H9 (cell line): ENCODE measurements around the gene RASGRF2. TPM values are rescaled to one million over a fixed set of nuclear protein-coding genes. Genes with fewer than 3 reads are reported as not detected.

Source experiments
- DNase-seq: peaks from one replicate; pipeline ENCODE4 v3.0.0-alpha.2; 2017
- H2AFZ ChIP-seq: one replicate; pipeline ENCODE4 v1.6.1; 2013; ENCODE audit warnings: mild to moderate bottlenecking, low read length, control low read depth, moderate library complexity
- H2AK5ac ChIP-seq: 2 replicates; pipeline ENCODE4 v1.6.1; 2013; ENCODE audit warnings: low read length, control low read depth, mixed read lengths; ENCODE audit not compliant: insufficient read length
- H2BK120ac ChIP-seq: one replicate; pipeline ENCODE4 v1.6.1; 2013; ENCODE audit warnings: low read depth, mild to moderate bottlenecking, low read length, control low read depth, inconsistent platforms; ENCODE audit not compliant: poor library complexity, severe bottlenecking
- H2BK12ac ChIP-seq: 2 replicates; pipeline ENCODE4 v1.6.1; 2013; ENCODE audit warnings: low read length, control low read depth, mixed read lengths, low read depth; ENCODE audit not compliant: insufficient read length
- H2BK15ac ChIP-seq: 2 replicates; pipeline ENCODE4 v1.6.1; 2013; ENCODE audit warnings: low read depth, low read length, control low read depth
- H2BK20ac ChIP-seq: one replicate; pipeline ENCODE4 v1.6.1; 2013; ENCODE audit warnings: low read depth, mild to moderate bottlenecking, low read length, control low read depth, inconsistent platforms; ENCODE audit not compliant: poor library complexity, severe bottlenecking
- H2BK5ac ChIP-seq: 2 replicates; pipeline ENCODE4 v1.6.1; 2013; ENCODE audit warnings: low read length, control low read depth, mixed read lengths; ENCODE audit not compliant: insufficient read length
- H3K14ac ChIP-seq: 2 replicates; pipeline ENCODE4 v1.6.1; 2013; ENCODE audit warnings: low read length, control low read depth; ENCODE audit not compliant: insufficient read depth
- H3K18ac ChIP-seq: 2 replicates; pipeline ENCODE4 v1.6.1; 2013; ENCODE audit warnings: low read depth, mild to moderate bottlenecking, mixed read lengths, low read length, control low read depth; ENCODE audit not compliant: insufficient read length
- H3K23ac ChIP-seq: 2 replicates; pipeline ENCODE4 v1.6.1; 2013; ENCODE audit warnings: low read length, control low read depth, mixed read lengths, low read depth; ENCODE audit not compliant: insufficient read length
- H3K23me2 ChIP-seq: 2 replicates; pipeline ENCODE4 v1.6.1; 2013; ENCODE audit warnings: low read depth, mild to moderate bottlenecking, mixed read lengths, low read length, control low read depth; ENCODE audit not compliant: insufficient read length, poor library complexity, severe bottlenecking
- H3K27ac ChIP-seq: 2 replicates; pipeline ENCODE4 v1.5.1; 2013; ENCODE audit warnings: low read length, control low read depth, mixed read lengths, low read depth; ENCODE audit not compliant: insufficient read length
- H3K27me3 ChIP-seq: 2 replicates; pipeline ENCODE4 v1.6.1; 2013; ENCODE audit warnings: low read length, control low read depth, inconsistent platforms; ENCODE audit not compliant: insufficient read depth
- H3K4ac ChIP-seq: 2 replicates; pipeline ENCODE4 v1.6.1; 2013; ENCODE audit warnings: low read depth, mild to moderate bottlenecking, control low read depth, inconsistent platforms, low read length, moderate library complexity
- H3K4me1 ChIP-seq: 2 replicates; pipeline ENCODE4 v1.6.1; 2013; ENCODE audit warnings: low read length, control low read depth, inconsistent platforms; ENCODE audit not compliant: insufficient read depth
- H3K4me2 ChIP-seq: 2 replicates; pipeline ENCODE4 v1.6.1; 2013; ENCODE audit warnings: low read length, control low read depth, mixed read lengths; ENCODE audit not compliant: insufficient read length, insufficient read depth
- H3K56ac ChIP-seq: 2 replicates; pipeline ENCODE4 v1.6.1; 2013; ENCODE audit warnings: low read depth, mild to moderate bottlenecking, mixed read lengths, low read length, control low read depth; ENCODE audit not compliant: insufficient read length
- H3K79me1 ChIP-seq: 2 replicates; pipeline ENCODE4 v1.6.1; 2013; ENCODE audit warnings: low read depth, mild to moderate bottlenecking, moderate library complexity, low read length, control low read depth, inconsistent platforms; ENCODE audit not compliant: insufficient read depth, poor library complexity, severe bottlenecking
- H3K79me2 ChIP-seq: 2 replicates; pipeline ENCODE4 v1.6.1; 2013; ENCODE audit warnings: low read length, control low read depth, inconsistent platforms; ENCODE audit not compliant: insufficient read depth
- H3K9ac ChIP-seq: 2 replicates; pipeline ENCODE4 v1.6.1; 2013; ENCODE audit warnings: low read length, control low read depth, mixed read lengths; ENCODE audit not compliant: insufficient read length; ENCODE audit errors: extremely low read depth
- H3K9me3 ChIP-seq: one replicate; pipeline ENCODE4 v1.6.1; 2013; ENCODE audit warnings: low read depth, low read length, inconsistent platforms; ENCODE audit not compliant: control insufficient read depth
- H3T11ph ChIP-seq: one replicate; pipeline ENCODE4 v1.6.1; 2013; ENCODE audit warnings: mild to moderate bottlenecking, low read length, control low read depth, inconsistent platforms
- H4K20me1 ChIP-seq: one replicate; pipeline ENCODE4 v1.6.1; 2013; ENCODE audit not compliant: control insufficient read depth, insufficient read length, insufficient read depth
- H4K5ac ChIP-seq: 2 replicates; pipeline ENCODE4 v1.6.1; 2013; ENCODE audit warnings: low read depth, mild to moderate bottlenecking, mixed read lengths, low read length, control low read depth; ENCODE audit not compliant: insufficient read length
- H4K8ac ChIP-seq: replicated peaks from 2 replicates; pipeline ENCODE4 v1.6.1; 2013; ENCODE audit warnings: low read length, control low read depth, mixed read lengths, low read depth; ENCODE audit not compliant: insufficient read length
- H4K91ac ChIP-seq: 2 replicates; pipeline ENCODE4 v1.6.1; 2013; ENCODE audit warnings: low read depth, mild to moderate bottlenecking, moderate library complexity, mixed read lengths, low read length, control low read depth; ENCODE audit not compliant: insufficient read length
- H3K27ac Mint-ChIP-seq, 3 experiments: 2 replicates in 2 of 3; 3 replicates in 1 of 3; pipeline ENCODE4 v1.8.0; 2020 to 2021; ENCODE audit warnings: mixed read lengths in 3 of 3, mild to moderate bottlenecking in 1 of 3, moderate library complexity in 1 of 3
- H3K27me3 Mint-ChIP-seq: 2 replicates; pipeline ENCODE4 v1.8.0; 2021; ENCODE audit warnings: low read depth, mild to moderate bottlenecking, moderate library complexity, mixed read lengths
- H3K36me3 Mint-ChIP-seq, 3 experiments: 2 replicates in 2 of 3; 3 replicates in 1 of 3; pipeline ENCODE4 v1.8.0; 2020 to 2021; ENCODE audit warnings: low read depth in 3 of 3, mixed read lengths in 3 of 3; ENCODE audit not compliant: insufficient read depth in 1 of 3
- H3K4me1 Mint-ChIP-seq, 2 experiments: 2 replicates each; pipeline ENCODE4 v1.8.0; 2020; ENCODE audit warnings: mixed read lengths in 2 of 2
- H3K4me3 Mint-ChIP-seq, 2 experiments: 2 replicates in 1 of 2; 3 replicates in 1 of 2; pipeline ENCODE4 v1.8.0; 2020 to 2021; ENCODE audit warnings: mild to moderate bottlenecking in 2 of 2, mixed read lengths in 2 of 2, moderate library complexity in 1 of 2
- H3K9me3 Mint-ChIP-seq, 2 experiments: 2 replicates in 1 of 2; 3 replicates in 1 of 2; pipeline ENCODE4 v1.8.0; 2020; ENCODE audit warnings: mild to moderate bottlenecking in 2 of 2, mixed read lengths in 2 of 2, moderate library complexity in 1 of 2
- WGBS: extraction: QIAGEN DNeasy Blood & Tissue Kit; methylation state at CpG from one replicate; pipeline ENCODE4 v1.1.7; 2013; ENCODE audit warnings: missing lambda C conversion rate, low lambda C conversion rate, mixed read lengths; ENCODE audit not compliant: insufficient read length; ENCODE audit errors: extremely low coverage; 5-methylcytosine and 5-hydroxymethylcytosine counted together
- total RNA-seq: library from RNA; stranded (reverse); gene quantifications from 2 replicates; pipeline ENCODE4 v1.2.1, GENCODE V29; 2021
- TF ChIP-seq, protein P1 (sequence below): fragments of 200-600 bp; sonication (generic); conservative IDR thresholded peaks from 3 replicates; pipeline ENCODE4 v1.8.0; 2021; ENCODE audit warnings: antibody characterized with exemption, mild to moderate bottlenecking

RASGRF2 gene
- total RNA-seq, 1 experiment from 2014 or later = 13.5 TPM

DNA sequence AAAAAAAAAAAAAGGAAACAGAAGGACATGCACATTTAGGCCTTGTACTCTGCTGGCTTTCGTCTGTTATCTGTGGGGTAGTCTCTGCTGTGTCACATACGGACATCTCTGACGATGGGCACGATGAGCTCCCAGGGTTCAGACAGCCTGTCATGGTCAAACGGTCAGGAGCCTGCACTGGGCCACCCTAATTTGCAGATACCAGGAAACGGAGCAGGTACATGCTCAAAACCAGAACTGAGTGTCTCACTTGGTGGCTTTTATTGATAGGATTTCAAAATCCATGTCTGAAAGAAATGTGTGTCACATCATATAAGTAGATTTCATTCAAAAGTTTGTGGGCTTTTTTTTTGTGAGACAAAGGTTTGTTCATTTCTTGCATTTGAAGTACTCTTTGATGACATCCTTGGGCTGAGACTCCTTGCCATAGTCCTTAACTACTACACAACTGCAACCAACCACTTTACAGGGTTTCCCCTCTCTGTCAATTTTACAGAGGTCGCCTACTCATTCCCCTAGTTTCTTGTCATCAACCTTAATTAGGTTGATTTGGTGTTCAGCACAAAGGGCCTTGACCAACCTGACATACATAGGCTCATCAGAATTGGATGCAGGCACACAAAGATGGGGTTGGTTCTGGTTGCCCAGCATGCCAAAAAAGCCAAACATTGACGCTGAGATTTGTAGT lies 281.9 kb downstream of the RASGRF2 start:
- no peak overlapping the region for H3K18ac ChIP-seq
- no peak overlapping the region for H3K9ac ChIP-seq
- WGBS = no CpG with 5 or more reads among the region's 8 CpGs
- H3K27ac Mint-ChIP-seq = no peak overlapping the region
- TF ChIP-seq, protein P1, sequence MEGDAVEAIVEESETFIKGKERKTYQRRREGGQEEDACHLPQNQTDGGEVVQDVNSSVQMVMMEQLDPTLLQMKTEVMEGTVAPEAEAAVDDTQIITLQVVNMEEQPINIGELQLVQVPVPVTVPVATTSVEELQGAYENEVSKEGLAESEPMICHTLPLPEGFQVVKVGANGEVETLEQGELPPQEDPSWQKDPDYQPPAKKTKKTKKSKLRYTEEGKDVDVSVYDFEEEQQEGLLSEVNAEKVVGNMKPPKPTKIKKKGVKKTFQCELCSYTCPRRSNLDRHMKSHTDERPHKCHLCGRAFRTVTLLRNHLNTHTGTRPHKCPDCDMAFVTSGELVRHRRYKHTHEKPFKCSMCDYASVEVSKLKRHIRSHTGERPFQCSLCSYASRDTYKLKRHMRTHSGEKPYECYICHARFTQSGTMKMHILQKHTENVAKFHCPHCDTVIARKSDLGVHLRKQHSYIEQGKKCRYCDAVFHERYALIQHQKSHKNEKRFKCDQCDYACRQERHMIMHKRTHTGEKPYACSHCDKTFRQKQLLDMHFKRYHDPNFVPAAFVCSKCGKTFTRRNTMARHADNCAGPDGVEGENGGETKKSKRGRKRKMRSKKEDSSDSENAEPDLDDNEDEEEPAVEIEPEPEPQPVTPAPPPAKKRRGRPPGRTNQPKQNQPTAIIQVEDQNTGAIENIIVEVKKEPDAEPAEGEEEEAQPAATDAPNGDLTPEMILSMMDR = no peak
- H2BK20ac ChIP-seq = no peak overlapping the region
- H3K27ac ChIP-seq = no peak overlapping the region
- H3K9me3 Mint-ChIP-seq = no peaks in the 10 kb centered on the region; a peak in 1 of 5 replicates
- H4K91ac ChIP-seq = no peak overlapping the region
- peaks cover 2% of the 10 kb centered on the region for H4K20me1 ChIP-seq
- no peak for DNase-seq
- H2AFZ ChIP-seq = no peak overlapping the region
- H2BK120ac ChIP-seq = no peak overlapping the region
- H2AK5ac ChIP-seq = no peak overlapping the region
- H3K9me3 ChIP-seq = no peaks in the 10 kb centered on the region
- no peaks in the 10 kb centered on the region for H3K79me1 ChIP-seq
- no peak overlapping the region for H4K5ac ChIP-seq
- no peaks in the 10 kb centered on the region for H3K27me3 Mint-ChIP-seq
- peaks cover 3 to 6% (median 4%) of the 10 kb centered on the region in 3 experiments; a peak in 4 of 7 replicates for H3K36me3 Mint-ChIP-seq
- H2BK12ac ChIP-seq = no peak overlapping the region
- H3K27me3 ChIP-seq = no peaks in the 10 kb centered on the region
- no peak overlapping the region for H2BK5ac ChIP-seq
- H3K4me3 Mint-ChIP-seq = no peak overlapping the region
- H3K4me1 ChIP-seq = peaks cover 2% of the 10 kb centered on the region; the same call in 1 of the 2 replicates
- no peak overlapping the region for H3K14ac ChIP-seq
- no peak overlapping the region for H3K4ac ChIP-seq
- H3K79me2 ChIP-seq = no peaks in the 10 kb centered on the region
- no peak overlapping the region for H4K8ac ChIP-seq
- H3K4me2 ChIP-seq = no peak overlapping the region
- H3T11ph ChIP-seq = no peak overlapping the region
- no peaks in the 10 kb centered on the region for H3K23me2 ChIP-seq
- peaks cover 17 to 28% of the 10 kb centered on the region in 2 experiments for H3K4me1 Mint-ChIP-seq
- H3K56ac ChIP-seq = no peak overlapping the region
- no peak overlapping the region for H3K23ac ChIP-seq
- no peak overlapping the region for H2BK15ac ChIP-seq
